Pancreas (tissue), 10 donors: ENCODE results near the gene COA1. TPM values are rescaled to one million over a fixed set of nuclear protein-coding genes. Genes with fewer than 3 reads are reported as not detected.
A peak's percentile ranks its signal among the peaks of the same experiment; 100 is the strongest.

Source experiments
- ATAC-seq, 4 donors: fragments of 200-7000 bp; cut with Tn5 transposase; one replicate each; pipeline versions ENCODE4 v1.8.0 to v1.9.1; 2020; ENCODE audit warnings: mild to moderate bottlenecking in 4 of 4, moderate library complexity in 4 of 4
- DNase-seq, 6 donors: peaks; one replicate each; pipeline ENCODE4 v3.0.0-alpha.2; 2020
- FAIRE-seq: peaks from 2 replicates; lab custom pipeline; 2012; peaks lifted over from hg19 to GRCh38; lab: Jason Lieb, UNC
- H3K27ac ChIP-seq, 4 donors: fragments of 200-600 bp; sonication (generic); 1 replicate in 3 of 4; 2 replicates in 1 of 4; pipeline versions ENCODE4 v1.5.0 to v1.8.0; 2020
- H3K27me3 ChIP-seq, 4 donors: fragments of 200-600 bp; one replicate each; pipeline ENCODE4 v1.8.0; 2021
- H3K36me3 ChIP-seq, 3 donors: fragments of 200-600 bp; sonication (generic) in 1 of 3; one replicate each; pipeline versions ENCODE4 v1.5.0 to v1.8.0; 2020 to 2021
- H3K4me1 ChIP-seq, 3 donors: fragments of 200-600 bp; one replicate each; pipeline ENCODE4 v1.8.0; 2021
- H3K4me3 ChIP-seq, 4 donors: fragments of 200-600 bp; sonication (generic) in 2 of 4; one replicate each; pipeline versions ENCODE4 v1.5.0 to v1.8.0; 2020 to 2021
- H3K9me3 ChIP-seq, 4 donors: fragments of 200-600 bp; one replicate each; pipeline ENCODE4 v1.8.0; 2021
- WGBS, 2 donors: extraction: QIAGEN DNeasy Blood & Tissue Kit; methylation state at CpG; one replicate each; pipeline ENCODE4 v1.1.7; 2013; 5-methylcytosine and 5-hydroxymethylcytosine counted together
- intact Hi-C, 3 donors: fragments of 100-400 bp; cut with DNase I; formaldehyde crosslinking; loops; one replicate each; pipeline versions ENCODE4 v1.11.1 to v1.14.2; 2022
- polyA plus RNA-seq, 2 donors: library from polyadenylated mRNA; stranded (reverse); fragments of 200-250 nt; gene quantifications; one replicate each; pipeline ENCODE4 v1.2.3, GENCODE V29; 2013
- total RNA-seq, 6 donors: library from RNA; stranded (reverse); fragmentation: NEBNext Ultra II Directional in 4 of 6; extraction: Animal tissue kit (Norgen Biotek cat#: 25700) in 4 of 6; gene quantifications; one replicate each; pipeline versions ENCODE4 v1.2.1 to v1.2.4, GENCODE V29; 2021 to 2023
- TF ChIP-seq, protein P1 (sequence below), 4 donors: fragments of 200-600 bp; sonication (generic) in 3 of 4; IDR thresholded peaks; one replicate each; pipeline versions ENCODE4 v1.5.0 to v1.8.0; 2021; ENCODE audit warnings: antibody characterized with exemption in 4 of 4
- donor health status: healthy with polysubstance abuse.
- donor health status: DM: no; HTN: no; CAD: no; lungs with moderate emphysema.
- donor health status: DM: no; HTN: no; CAD: no.
- donor health status: control.
- donor health status: control.
- donor health status: Bipolar disorder and iron deficiency.
- donor health status: DM: yes; HTN: yes; CAD: no.
- donor health status: DM: no; HTN: no; CAD: no.
- donor health status: DM: no; HTN: no; CAD: no.
- donor health status: DM: yes; HTN: yes; CAD: no.

COA1 gene
- total and polyA plus RNA-seq, 8 donors, result 24.6 to 34.4 (median 27.1) TPM

DNA sequence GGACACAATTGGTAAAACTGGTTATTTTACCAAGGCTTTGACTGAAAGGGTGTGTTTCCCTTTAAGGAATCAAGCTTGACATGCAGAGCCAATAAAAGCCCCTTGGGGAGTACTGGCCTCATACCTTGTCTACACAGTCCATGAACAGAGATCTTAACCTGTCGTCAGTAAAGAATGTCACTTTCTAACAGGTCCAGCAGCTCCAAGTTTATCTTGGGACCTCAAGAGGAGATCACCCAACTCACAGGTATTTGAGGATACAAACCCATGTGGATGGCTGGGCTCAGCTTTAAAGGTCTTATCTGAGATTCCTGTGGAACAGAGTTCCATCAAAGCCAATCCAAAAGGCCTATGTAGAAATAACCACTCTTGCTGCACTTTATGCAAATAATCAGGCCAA, 61.3 kb downstream of the COA1 start:
- H3K27me3 ChIP-seq, result no peaks in the 10 kb centered on the region
- 75 to 77% methylated on average over 1 of the region's 1 CpG for WGBS, 2 donors
- FAIRE-seq (no peak), ATAC-seq (no peak), DNase-seq (no peak)
- TF ChIP-seq, protein P1, sequence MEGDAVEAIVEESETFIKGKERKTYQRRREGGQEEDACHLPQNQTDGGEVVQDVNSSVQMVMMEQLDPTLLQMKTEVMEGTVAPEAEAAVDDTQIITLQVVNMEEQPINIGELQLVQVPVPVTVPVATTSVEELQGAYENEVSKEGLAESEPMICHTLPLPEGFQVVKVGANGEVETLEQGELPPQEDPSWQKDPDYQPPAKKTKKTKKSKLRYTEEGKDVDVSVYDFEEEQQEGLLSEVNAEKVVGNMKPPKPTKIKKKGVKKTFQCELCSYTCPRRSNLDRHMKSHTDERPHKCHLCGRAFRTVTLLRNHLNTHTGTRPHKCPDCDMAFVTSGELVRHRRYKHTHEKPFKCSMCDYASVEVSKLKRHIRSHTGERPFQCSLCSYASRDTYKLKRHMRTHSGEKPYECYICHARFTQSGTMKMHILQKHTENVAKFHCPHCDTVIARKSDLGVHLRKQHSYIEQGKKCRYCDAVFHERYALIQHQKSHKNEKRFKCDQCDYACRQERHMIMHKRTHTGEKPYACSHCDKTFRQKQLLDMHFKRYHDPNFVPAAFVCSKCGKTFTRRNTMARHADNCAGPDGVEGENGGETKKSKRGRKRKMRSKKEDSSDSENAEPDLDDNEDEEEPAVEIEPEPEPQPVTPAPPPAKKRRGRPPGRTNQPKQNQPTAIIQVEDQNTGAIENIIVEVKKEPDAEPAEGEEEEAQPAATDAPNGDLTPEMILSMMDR (IDR thresholded peaks at IDR 0.05), result no peak
- no peak overlapping the region for H3K4me3 ChIP-seq
- H3K36me3 ChIP-seq, result no peaks in the 10 kb centered on the region
- no peak overlapping the region for H3K27ac ChIP-seq
- peaks cover 8 to 15% (median 11%) of the 10 kb centered on the region in 3 donors for H3K4me1 ChIP-seq
- intact Hi-C loops, result no loop called here
- H3K9me3 ChIP-seq, result no peaks in the 10 kb centered on the region

DNA sequence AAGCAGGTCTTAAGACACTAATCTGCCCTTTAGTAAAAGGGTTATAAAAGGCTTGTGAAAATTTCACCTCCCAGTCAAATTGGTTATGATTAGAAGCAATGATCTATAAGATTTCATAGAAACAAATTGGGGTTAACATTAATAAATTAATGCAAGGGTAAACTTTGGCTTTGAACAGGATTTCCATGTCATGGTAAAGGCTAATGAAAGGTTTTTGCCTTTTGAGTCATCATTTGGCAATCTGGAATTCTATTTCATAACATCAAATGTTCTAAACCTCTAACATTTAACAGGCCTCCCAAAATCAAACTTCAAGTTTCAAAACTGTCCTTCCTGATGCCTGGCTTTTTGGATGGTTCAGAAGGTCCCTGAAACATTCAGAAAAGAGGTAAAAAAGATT, 62.4 kb downstream of the COA1 start:
- Histone ChIP-seq H3K36me3 (no peaks in the 10 kb centered on the region), H3K4me3 (no peak overlapping the region), H3K9me3 (no peaks in the 10 kb centered on the region), H3K4me1 (peaks cover 8 to 15% (median 11%) of the 10 kb centered on the region in 3 donors), H3K27me3 (no peaks in the 10 kb centered on the region), H3K27ac (no peak overlapping the region)
- TF ChIP-seq, protein P1 (IDR thresholded peaks at IDR 0.05), result no peak
- intact Hi-C loops, result no loop called here
- no peak for FAIRE-seq
- DNase-seq, result no peak
- ATAC-seq, result no peak

DNA sequence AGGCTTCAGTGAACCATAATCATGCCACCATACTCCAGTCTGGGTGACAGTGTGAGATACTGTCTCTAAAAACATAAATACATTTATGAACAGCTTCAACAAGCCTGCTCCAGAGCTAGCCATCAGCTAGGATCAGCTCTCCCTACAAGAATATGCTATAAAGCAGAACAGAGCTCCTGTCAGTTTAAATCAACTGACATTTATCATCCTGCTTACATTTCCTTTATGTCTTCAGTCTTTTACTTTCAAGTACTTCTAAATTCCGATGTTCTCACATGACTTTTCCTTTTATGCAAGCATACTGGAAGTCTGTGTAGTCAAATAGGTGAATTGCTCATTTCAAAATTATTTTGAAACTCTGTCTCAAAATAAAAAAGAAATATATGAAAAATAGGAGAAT, 64.6 kb downstream of the COA1 start:
- Histone ChIP-seq H3K4me1 (peaks cover 4 to 10% (median 6%) of the 10 kb centered on the region in 3 donors), H3K4me3 (no peak overlapping the region), H3K27ac (no peak overlapping the region), H3K27me3 (no peaks in the 10 kb centered on the region), H3K9me3 (no peaks in the 10 kb centered on the region), H3K36me3 (no peaks in the 10 kb centered on the region)
- FAIRE-seq (no peak), ATAC-seq (no peak), DNase-seq (no peak)
- 44 to 63% methylated on average over 1 of the region's 1 CpG for WGBS, 2 donors
- TF ChIP-seq, protein P1 (IDR thresholded peaks at IDR 0.05), result no peak
- intact Hi-C loops, result no loop called here

DNA sequence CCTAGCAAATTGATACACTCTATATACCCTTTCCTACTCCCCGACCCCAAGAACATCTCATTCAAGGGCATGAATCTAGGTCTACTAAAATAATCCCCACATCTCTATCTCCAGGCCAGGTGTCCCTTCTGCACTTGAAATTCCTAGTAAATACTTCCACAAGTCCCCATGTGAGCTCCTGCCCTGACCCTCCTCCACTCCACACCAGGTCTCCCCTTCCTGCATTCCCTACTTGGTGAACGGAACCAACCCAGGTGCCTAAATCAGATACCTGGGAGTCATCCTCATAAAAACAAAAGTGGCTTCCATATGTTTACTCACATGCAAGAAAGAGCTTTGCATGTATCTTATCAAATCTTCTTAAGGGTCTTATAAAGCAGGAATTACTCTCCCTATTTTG, 69.2 kb downstream of the COA1 start:
- no peaks in the 10 kb centered on the region for H3K9me3 ChIP-seq
- H3K4me3 ChIP-seq, result no peak overlapping the region
- peak overlapping the region; percentile 39 to 80 (median 64) for H3K27ac ChIP-seq
- TF ChIP-seq, protein P1 (IDR thresholded peaks at IDR 0.05), result no peak
- ATAC-seq (no peak), FAIRE-seq (no peak), DNase-seq (no peak)
- no peaks in the 10 kb centered on the region for H3K36me3 ChIP-seq
- WGBS, 2 donors, result 66 to 68% methylated on average over 2 of the region's 2 CpGs
- no peaks in the 10 kb centered on the region for H3K27me3 ChIP-seq
- intact Hi-C loops, result no loop called here
- H3K4me1 ChIP-seq, result peaks cover 30 to 40% (median 30%) of the 10 kb centered on the region in 3 donors

DNA sequence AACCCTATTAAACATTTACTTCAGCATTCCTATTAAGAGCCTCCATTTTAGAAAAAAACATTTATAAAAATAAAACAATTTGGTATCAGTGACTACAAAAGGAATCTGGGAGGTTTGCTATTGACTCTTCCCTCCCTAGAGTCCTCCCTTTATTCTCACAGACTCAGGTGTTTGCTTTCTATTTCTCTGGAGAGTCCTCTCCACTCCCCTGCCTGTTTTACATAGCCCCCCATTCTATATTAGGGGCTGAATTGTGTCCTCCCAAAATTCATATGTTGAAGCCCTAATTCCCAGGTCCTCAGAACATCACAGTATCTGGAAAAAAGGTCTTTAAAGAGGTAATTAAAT, 69.8 kb downstream of the COA1 start:
- intact Hi-C loops, result no loop called here
- Histone ChIP-seq H3K36me3 (no peaks in the 10 kb centered on the region), H3K4me3 (no peak overlapping the region), H3K27me3 (no peaks in the 10 kb centered on the region), H3K9me3 (no peaks in the 10 kb centered on the region), H3K27ac (peak overlapping the region; percentile 39 to 80 (median 64)), H3K4me1 (peaks cover 30 to 40% (median 34%) of the 10 kb centered on the region in 3 donors)
- ATAC-seq, result peak in 2 of 4 donors; percentile 52 to 59
- no peak for FAIRE-seq
- DNase-seq, result no peak
- TF ChIP-seq, protein P1 (IDR thresholded peaks at IDR 0.05), result no peak
